Activated CD8-positive, alpha-beta T cell treated with anti-CD3 and anti-CD28 coated beads for 36 hours (primary cell): ENCODE data around the gene DCDC2. TPM values are rescaled to one million over a fixed set of nuclear protein-coding genes. Genes with fewer than 3 reads are reported as not detected.

ENCODE experiments used
- ATAC-seq: fragments of 200-7000 bp; cut with Tn5 transposase; one replicate; pipeline ENCODE4 v1.10.0; 2021; ENCODE audit warnings: mild to moderate bottlenecking, moderate library complexity
- CTCF ChIA-PET: fragments of 350-600 bp; sonication (Branson Sonifier 250); formaldehyde crosslinking; loops from one replicate; lab custom pipeline; 2021; ENCODE audit warnings: antibody characterized with exemption; lab: Charles Lee
- POLR2A ChIA-PET: fragments of 350-600 bp; sonication (Branson Sonifier 250); formaldehyde crosslinking; loops from one replicate; lab custom pipeline; 2021; ENCODE audit warnings: antibody characterized with exemption; lab: Charles Lee
- DNase-seq: peaks from one replicate; pipeline ENCODE4 v3.0.0-alpha.2; 2020
- H3K27ac Mint-ChIP-seq: one replicate; pipeline ENCODE4 v1.8.0; 2021; ENCODE audit warnings: mild to moderate bottlenecking, mixed read lengths
- H3K27me3 Mint-ChIP-seq: one replicate; pipeline ENCODE4 v1.8.0; 2021; ENCODE audit warnings: mixed read lengths
- H3K36me3 Mint-ChIP-seq: one replicate; pipeline ENCODE4 v1.8.0; 2021; ENCODE audit warnings: low read depth, mixed read lengths
- H3K4me1 Mint-ChIP-seq: one replicate; pipeline ENCODE4 v1.8.0; 2021; ENCODE audit warnings: low read depth, mixed read lengths
- H3K4me3 Mint-ChIP-seq: one replicate; pipeline ENCODE4 v1.8.0; 2021; ENCODE audit warnings: mild to moderate bottlenecking, moderate library complexity, mixed read lengths
- H3K9me3 Mint-ChIP-seq: one replicate; pipeline ENCODE4 v1.8.0; 2021; ENCODE audit warnings: mixed read lengths
- CTCF ChIP-seq: fragments of 200-600 bp; IDR thresholded peaks from one replicate; pipeline ENCODE4 v1.8.0; 2022; ENCODE audit warnings: antibody characterized with exemption, mild to moderate bottlenecking
- intact Hi-C: fragments of 100-400 bp; cut with micrococcal nuclease; formaldehyde crosslinking; loops from one replicate; pipeline ENCODE4 v1.10.0; 2022
- total RNA-seq, 2 experiments: library from RNA; stranded (reverse); gene quantifications; one replicate each; pipeline ENCODE4 v1.2.3, GENCODE V29; 2021

DCDC2 gene
- total RNA-seq, 2 experiments from 2014 or later = not detected

DNA sequence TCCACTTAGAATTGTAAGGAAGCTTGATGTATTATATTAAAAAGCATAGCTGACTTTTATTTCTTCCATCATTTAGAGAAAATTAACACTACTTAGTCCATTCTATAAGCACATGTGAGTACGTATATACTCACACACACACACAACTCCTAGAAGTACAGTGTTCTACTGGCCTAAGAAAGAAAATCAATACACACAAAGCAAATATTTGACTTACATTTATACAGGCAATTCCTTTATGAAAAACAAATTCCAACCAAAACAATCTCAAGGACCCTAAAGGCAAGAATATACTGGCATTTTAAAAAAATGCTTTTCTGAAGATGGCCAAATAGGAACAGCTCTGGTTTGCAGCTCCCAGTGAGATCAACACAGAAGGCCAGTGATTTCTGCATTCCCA, 160.0 kb downstream of the DCDC2 start:
- TF ChIP-seq CTCF = no peak
- H3K9me3 Mint-ChIP-seq = no peaks in the 10 kb centered on the region
- no peaks in the 10 kb centered on the region for H3K36me3 Mint-ChIP-seq
- no peak overlapping the region for H3K27ac Mint-ChIP-seq
- DNase-seq = no peak
- ChIA-PET POLR2A (no interaction called here), CTCF (no interaction called here)
- ATAC-seq = no peak
- no peaks in the 10 kb centered on the region for H3K4me1 Mint-ChIP-seq
- intact Hi-C loops = no loop called here
- peaks cover 14% of the 10 kb centered on the region for H3K27me3 Mint-ChIP-seq
- H3K4me3 Mint-ChIP-seq = no peak overlapping the region

DNA sequence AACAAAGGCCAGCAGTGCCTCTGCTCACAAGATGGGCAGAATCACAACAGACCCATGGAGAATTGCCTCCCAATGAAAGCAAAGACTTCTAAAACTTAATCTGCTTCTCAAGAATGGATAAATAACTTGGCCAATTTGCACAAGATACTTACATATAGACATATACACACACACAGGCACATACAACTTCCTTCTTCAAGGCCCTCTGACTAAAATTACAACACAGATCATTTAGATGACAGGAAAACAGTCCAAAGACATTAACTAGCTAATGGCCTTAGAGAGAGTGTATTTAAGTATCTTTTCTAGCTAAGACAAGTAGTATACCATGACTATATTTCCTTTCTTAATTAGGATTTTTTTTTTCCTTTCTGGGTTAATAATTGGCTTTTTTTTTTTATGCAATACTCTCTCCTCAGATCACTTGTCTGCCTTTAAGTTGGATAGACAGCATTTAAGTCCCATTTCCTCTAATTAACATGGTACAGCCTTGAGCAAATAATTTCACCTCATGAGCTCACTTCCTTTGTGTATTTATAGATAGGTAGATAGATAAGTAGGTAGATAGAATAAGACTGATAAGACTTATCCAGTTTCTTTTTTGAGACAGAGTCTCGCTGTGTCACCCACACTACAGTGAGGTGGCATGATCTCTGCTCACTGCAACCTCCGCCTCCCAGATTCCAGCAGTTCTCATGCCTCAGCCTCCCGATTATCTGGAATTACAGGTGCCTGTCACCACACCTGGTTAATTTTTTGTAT, 161.8 kb downstream of the DCDC2 start:
- ATAC-seq (no peak), DNase-seq (no peak)
- H3K4me1 Mint-ChIP-seq = no peaks in the 10 kb centered on the region
- H3K27ac Mint-ChIP-seq = no peak overlapping the region
- POLR2A ChIA-PET = no interaction called here
- no peaks in the 10 kb centered on the region for H3K36me3 Mint-ChIP-seq
- CTCF ChIA-PET = interaction anchor here (1.3 kb wide), 1 partner anchor 9 kb away, joined by 3 read pairs; no protein-coding TSS in a partner anchor
- intact Hi-C loops = no loop called here
- no peak for TF ChIP-seq CTCF
- no peak overlapping the region for H3K4me3 Mint-ChIP-seq
- peaks cover 17% of the 10 kb centered on the region for H3K27me3 Mint-ChIP-seq
- no peaks in the 10 kb centered on the region for H3K9me3 Mint-ChIP-seq

DNA sequence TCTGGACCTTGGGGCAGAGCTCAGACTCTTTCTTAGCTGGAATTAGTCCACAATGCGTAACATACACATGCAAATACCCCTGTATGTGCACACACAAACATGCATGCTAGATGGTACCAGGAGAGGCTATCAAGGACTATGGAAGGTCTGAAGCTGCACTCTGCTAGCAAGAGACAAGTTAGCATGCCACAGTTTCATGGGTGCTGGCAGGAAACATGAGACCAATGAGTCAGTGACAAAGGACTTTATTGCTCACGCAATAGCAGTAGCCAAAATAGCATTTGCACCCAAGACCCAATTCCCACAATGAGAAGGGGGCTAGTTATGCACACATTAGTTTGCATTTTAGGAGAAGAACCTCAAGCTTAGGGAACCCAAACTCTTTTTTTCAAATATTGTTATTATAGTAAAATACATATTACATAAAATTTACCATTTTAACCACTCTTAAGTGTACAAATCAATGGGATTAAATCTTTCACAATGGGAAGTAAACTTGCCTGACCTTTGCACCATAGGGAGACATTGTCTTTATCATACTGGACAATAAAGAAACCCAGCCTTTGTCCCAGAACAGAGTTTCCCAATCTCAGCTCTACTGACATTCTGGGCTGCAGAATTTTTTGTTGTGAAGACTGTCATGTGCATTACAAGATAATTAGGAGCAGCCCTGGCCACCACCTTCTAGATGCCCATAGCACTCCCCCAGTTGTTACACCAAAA, 162.7 kb downstream of the DCDC2 start:
- no peak for DNase-seq
- Mint-ChIP-seq H3K27me3 (peaks cover 16% of the 10 kb centered on the region), H3K4me3 (no peak overlapping the region), H3K27ac (no peak overlapping the region), H3K9me3 (no peaks in the 10 kb centered on the region), H3K36me3 (no peaks in the 10 kb centered on the region), H3K4me1 (no peaks in the 10 kb centered on the region)
- CTCF ChIA-PET = interaction anchor here (1.3 kb wide), 1 partner anchor 9 kb away, joined by 3 read pairs; no protein-coding TSS in a partner anchor
- intact Hi-C loops = no loop called here
- no peak for TF ChIP-seq CTCF
- no peak for ATAC-seq
- POLR2A ChIA-PET = no interaction called here

DNA sequence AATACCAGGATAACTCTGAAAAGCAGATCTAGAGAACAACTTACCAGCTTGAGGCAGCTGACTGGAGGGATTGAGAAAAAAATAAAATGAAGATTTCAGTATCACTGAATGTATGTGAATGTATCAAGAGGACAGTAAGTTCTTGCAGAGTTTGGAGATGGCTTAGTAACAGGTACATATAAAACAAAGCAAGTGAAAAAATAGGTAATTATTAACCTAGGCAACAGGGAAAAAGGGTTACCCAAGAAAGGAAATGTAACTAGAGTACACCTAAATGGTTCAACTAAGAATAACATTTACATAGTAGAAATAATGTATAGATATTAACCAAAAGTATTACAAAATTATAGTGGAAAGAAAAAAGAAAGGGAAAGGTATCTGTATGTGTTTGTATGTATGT, 164.5 kb downstream of the DCDC2 start:
- no peaks in the 10 kb centered on the region for H3K9me3 Mint-ChIP-seq
- ChIA-PET CTCF (no interaction called here), POLR2A (no interaction called here)
- H3K4me1 Mint-ChIP-seq = no peaks in the 10 kb centered on the region
- H3K4me3 Mint-ChIP-seq = no peak overlapping the region
- TF ChIP-seq CTCF = no peak
- ATAC-seq (no peak), DNase-seq (no peak)
- no peak overlapping the region for H3K27ac Mint-ChIP-seq
- intact Hi-C loops = no loop called here
- no peaks in the 10 kb centered on the region for H3K36me3 Mint-ChIP-seq
- H3K27me3 Mint-ChIP-seq = peaks cover 20% of the 10 kb centered on the region

GRCh38 chr6:24191346-24191745, 166.5 kb downstream of the DCDC2 start:
- TF ChIP-seq CTCF = no peak
- POLR2A ChIA-PET = interaction anchor here (0.6 kb wide), 1 partner anchor 1035 kb away, joined by 3 read pairs; no protein-coding TSS in a partner anchor
- intact Hi-C loops = no loop called here
- peaks cover 20% of the 10 kb centered on the region for H3K27me3 Mint-ChIP-seq
- no peaks in the 10 kb centered on the region for H3K36me3 Mint-ChIP-seq
- no peaks in the 10 kb centered on the region for H3K9me3 Mint-ChIP-seq
- CTCF ChIA-PET = interaction anchor here (1.6 kb wide), 1 partner anchor 13 kb away, joined by 5 read pairs; no protein-coding TSS in a partner anchor
- no peak overlapping the region for H3K27ac Mint-ChIP-seq
- H3K4me1 Mint-ChIP-seq = no peaks in the 10 kb centered on the region
- no peak overlapping the region for H3K4me3 Mint-ChIP-seq
- DNase-seq (no peak), ATAC-seq (no peak)
